HG02938 (cell line): ENCODE measurements around the gene HSPA9.

Source experiments
- ATAC-seq: cut with Tn5 transposase; IDR thresholded peaks from one replicate; pipeline ENCODE4 v1.9.1; 2021; ENCODE audit warnings: mild to moderate bottlenecking, moderate library complexity; ENCODE audit not compliant: unreplicated experiment

Gene HSPA9

DNA sequence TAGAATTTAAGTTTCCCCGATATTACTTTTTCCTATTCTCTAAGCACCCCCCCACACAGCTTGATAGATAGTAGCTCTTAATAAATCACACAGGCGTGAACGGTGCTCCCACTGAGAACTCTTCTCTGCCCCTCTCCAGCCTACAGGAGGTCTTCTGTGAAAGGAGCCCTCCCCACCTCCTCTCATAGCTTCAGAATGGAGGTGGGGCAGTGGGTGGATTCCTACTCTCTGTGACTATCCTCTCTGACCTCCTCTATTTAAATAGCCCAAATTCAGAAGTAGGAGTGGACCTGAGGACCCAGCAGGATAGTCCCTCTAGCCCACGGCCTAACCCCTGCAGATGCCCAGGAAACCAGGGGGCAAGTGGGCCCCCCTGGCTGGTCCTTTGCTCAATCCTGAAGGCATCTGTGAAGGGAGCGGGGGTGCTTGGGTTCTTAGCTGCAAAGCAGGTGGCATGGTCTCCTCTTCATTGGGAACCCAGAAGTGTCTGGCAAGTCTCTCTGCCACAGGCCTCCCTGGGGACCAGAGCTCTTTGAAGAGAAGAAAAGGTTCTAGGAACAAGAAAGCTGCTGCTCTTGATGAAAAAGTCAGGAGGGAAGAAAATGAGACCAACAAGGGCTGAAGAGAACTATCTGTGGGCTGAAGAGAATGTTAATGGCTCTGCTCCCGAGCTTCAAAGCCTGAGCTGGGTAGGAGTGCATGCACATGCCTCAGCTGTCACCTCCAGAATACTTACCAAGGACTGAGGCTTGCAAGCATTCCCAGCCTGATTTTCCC lies 21.1 kb upstream of the HSPA9 start:
- ATAC-seq: no peak

DNA sequence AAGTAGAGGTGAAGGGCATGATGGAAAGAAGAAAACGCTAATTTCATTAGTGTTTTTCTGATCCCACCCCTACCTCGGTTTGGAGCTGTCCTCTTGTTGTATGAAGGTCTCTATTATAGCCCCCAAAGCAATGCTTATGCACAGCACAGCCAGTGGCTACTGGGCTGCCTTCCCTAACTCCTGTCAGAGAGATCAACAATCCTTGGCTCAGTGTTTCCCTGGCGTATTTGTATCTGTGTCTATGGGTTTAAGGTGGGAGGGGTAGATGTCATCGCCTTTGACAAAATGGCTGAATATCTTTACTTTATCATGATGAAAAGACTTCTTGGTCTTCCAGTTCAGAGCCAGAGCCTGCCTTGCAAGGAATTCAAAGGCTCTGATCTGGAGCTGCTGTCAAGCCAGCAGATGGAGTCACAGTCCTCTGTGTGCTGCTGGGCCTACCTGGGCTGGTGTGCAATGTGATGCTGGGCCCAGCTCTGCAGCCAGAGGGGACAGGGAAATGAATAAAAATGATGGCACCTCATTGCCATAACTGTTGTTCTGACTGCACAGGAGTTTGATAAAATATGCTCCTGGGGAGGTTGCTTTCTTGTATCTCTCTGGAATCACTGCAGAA lies 20.1 kb upstream of the HSPA9 start:
- ATAC-seq: no peak

DNA sequence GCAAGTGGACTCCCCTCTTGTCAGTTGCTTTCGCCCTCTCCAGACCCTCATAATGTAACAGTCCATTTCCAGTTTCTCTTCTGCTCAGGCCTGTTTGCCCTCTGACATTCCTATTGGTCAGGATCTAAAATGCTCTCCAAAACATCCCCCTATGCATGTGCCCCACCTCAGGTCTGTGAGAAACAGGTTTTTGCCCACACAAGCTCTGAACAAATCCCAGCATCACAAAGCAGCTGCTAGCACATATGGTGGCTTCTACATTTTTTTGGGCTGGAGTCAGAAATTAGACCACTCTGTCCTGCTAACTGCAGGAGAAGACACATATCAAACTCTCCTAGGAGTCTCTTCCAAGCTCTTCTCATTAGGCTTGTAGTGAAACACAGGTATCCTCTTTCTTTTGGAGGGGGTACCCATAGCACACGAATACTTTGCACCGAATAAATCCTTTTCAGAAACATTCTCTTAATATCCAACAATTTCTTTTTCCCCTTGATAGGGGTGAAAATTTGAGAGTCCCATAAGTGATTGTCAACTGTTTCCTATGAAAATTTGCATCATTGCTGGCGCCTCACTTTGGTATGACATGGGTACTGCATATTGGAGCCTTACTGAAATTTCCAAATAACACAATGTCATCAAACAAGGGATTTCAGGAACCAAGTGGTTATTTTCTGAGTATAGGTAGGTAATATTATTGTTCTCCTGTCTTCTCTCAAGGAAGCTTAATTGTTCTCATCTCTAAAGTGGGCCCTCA lies 19.3 kb upstream of the HSPA9 start:
- no peak for ATAC-seq

DNA sequence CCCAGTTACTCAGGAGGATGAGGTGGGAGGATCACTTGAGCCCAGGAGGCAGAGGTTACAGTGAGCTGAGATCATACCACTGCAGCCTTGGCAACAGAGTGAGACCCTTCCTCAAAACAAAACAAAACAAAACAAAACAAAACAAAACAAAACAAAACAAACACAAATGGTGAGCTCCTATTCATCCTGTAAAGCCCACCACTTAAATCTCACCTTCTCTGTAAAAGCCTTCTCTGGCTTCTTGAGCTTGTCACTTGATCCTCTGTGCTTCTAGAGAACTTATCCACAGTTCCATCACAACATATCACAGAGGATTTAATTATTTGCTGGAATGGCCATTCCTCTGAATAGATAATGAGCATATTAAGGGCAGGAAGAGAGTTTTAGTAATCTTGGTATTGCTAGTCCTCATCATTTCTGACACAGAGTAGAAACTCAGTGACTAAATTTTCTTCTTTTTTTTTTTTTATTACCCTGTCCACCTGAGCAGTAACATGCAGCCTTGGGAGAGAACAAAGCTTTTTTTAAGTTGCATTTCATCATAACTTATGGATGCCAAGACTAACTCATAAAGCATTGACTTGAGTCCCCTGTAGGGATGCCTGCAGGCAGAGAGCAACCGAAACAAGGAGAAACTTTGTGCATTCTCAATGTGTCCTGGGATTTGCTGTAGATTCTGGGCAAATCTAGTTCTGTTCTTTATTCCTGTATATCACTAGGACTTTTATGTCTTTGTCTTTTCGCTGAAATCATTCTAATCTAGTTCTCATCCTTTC lies 13.0 kb upstream of the HSPA9 start:
- no peak for ATAC-seq

DNA sequence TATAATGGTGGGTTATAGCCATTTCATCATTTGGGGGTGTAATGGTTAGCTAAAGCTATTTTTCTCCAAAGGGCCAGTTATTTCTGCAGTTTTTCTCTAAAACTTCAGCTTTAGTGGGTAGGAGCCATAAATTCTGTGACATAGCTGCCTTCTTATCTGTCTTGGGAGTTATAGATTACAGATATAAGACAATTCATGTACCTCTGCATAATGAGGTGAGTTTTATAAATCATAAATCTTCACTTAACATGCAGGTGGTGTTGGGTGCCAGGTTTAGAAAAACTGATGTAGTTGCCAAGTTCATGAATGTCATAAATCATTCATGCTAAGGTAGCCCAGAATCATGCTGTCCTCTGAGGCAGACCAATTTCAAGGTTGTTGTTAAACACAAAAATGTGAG lies 10.0 kb upstream of the HSPA9 start:
- no peak for ATAC-seq

DNA sequence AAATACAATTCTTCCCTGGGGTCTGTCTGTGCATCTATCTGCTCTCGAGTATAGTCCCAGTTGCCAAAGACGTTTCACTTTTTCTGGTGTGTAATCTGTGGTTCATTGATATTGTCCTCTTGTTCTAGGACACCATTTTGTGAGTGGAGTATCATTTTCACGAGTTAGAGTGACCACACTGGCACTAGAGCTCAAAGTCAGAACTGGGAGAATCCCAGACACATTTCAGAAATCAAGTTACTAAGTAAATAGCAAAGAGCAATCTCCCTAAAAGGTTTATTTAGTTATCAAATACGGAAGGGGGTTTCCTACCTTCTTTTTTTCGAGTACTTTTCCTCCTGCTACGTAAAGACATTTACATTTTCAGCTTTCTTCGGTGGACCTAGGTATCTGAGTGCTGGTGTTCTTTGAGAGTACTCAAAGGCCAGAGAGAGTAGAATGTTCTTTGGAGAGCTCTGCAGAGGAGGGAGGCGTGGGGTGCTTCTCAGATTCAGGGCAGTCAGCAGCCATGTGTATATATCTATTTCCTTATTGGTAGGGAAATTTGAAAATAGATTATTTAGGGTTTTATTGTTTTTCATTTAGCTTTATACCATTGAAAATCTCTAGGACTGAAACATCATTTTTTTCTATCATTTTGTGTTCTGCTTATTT lies 8.9 kb upstream of the HSPA9 start:
- no peak for ATAC-seq

DNA sequence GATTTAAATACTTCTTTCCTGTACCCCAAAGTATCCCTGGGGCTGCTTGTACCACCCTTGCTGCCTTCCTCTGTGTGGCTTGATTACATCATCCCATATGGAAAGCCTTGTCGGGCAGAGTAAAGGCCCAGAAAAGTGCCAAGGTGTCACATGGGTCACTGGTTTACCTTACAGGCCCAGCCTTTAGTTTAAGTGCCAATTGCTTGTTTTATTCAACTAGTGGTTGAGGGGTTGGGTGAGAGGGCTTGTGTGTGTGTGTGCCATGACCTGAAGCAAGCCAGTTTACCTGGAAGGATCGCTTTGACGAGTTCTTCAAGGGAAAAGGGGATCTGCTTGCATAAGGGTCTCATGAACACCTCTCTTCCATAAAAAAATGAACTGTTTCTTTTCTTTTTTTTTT lies 7.8 kb upstream of the HSPA9 start:
- no peak for ATAC-seq

DNA sequence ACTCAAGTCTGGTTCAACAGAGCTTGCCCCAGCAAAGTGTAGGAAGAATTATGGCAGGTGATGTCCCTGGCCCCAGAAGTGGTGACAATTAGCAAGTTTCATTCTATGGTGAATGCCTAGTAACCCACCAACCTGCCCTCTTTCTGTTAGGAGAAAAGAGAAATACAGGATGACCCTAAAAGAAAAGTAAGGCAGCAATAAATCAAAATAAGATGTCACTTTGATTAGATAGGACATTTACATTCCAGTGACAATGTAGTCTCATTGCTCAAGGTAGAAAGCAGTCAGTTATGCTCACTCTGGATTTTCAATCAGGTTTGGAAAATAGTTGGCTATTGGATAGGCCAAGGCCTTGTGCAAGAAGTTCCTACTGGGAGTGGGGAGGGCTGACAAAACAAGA lies 5.6 kb upstream of the HSPA9 start:
- ATAC-seq: no peak

DNA sequence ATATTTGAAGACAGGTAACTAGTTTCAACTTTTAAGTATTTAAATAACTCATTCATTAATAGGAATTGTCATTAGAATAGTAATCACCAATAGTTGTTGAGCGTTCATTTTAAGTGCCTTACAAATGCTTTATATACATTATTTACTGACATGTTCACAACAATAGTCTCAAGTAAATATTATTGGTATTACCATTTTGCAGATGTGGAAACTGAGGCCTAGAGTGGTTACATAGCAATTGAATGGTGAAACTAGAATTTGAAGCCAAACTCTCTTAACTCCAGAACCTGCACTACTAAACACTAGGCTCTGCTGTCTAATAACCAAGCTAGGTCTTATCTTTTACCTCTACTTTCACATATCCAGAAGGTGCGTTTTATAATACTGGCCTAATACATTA lies 4.8 kb upstream of the HSPA9 start:
- no peak for ATAC-seq

DNA sequence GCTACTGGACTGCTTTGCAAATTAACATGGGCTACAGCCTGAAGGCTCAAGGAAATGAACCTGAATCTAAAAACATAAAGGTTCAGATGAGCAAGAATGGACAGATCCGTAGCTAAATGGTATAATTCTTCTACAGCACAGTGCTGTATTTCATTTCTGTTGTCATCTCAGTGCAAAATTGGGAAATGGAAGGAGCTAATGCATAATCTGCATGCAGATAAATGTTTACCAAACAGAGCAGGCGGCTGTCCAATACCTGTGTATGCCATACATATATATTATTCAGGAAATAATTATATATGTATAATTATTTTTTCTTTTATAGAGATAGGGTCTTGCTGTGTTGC lies 4.3 kb upstream of the HSPA9 start:
- ATAC-seq: no peak

DNA sequence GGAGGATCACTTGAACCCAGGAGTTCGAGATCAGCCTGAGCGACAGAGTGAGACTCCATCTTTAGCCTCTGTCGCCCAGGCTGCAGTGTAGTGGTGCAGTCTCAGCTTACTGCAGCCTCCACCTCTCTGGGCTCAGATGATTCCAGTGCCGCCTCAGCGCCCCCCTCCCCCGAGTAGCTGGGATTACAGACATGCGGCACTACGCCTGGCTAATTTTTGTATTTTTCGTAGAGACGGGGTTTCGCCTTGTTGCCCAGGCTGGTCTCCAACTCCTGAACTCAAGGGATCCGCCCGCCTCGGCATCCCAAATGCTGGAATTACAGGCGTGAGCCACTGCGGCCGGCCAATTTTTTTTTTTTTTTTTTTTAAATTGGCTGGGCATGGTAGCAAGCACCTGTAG lies 2.3 kb upstream of the HSPA9 start:
- ATAC-seq: no peak

DNA sequence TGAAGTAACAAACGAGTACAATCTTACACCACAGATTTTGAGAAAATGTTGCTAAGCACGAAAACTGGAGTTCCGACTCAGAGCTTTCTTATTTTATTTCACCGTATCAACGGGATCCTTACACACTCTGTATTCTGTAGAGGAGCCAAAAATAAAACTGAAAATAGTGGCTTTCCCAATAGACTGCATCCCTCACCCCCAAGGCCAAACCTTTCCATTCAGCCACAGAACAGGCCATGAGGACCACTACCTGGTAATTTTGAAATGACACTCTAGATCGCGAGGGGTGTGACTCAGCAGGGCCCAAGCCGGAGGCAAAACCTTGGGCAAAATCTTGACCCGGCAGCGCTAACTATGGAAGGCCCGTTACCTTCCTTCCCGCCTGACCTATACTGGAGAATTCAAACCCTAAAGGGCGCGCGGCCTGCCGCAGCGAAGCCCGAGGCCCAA lies 432 bp downstream of the HSPA9 start:
- no peak for ATAC-seq

DNA sequence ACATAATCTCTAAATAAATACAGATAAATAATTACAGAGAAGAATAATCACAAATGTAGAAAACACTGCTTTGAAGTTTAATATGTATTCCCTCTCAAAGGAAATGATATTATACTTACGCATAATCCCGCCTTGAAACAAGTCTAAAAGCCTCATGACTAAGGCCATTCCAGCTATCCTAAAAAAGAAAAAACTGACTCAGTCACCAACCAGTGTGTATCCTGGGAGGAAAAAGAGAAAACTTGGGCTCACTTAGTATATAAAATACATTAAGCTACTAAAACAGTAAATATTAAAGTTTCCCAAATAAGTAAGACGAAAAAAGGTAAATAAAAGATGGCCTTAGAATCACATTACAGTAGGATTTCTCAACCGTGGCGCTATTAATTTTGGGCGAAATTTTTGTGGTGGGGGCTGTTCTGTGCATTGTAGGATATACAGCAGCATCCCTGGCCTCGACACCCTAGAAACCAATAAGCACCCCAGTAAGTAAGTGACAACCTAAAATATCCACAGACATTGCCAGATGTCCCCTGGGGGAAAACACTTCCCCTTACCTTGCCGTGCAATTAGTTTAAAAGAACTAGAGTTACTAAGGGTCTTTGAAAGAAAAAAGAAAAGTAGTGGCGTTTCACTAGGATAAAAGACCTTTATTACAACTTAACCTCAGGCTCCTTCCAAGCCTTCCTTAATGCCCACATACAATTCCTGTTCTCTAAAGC lies 1.1 kb downstream of the HSPA9 start:
- no peak for ATAC-seq

DNA sequence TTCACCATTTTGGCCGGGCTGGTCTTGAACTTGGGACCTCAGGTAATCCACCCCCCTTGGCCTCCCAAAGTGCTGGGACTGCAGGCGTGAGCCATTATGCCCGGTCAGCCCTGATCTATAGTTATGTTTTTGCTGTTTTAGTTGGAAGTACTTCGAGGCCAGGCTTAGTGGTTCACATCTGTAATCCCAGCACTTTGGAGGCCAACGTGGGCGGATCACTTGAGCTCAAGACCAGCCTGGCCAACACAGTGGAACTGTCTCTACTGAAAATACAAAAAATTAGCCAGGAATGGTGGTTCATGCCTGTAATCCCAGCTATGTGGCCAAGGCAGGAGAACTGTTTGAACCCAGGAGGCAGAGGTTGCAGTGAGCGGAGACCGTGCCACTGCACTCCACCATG lies 2.0 kb downstream of the HSPA9 start:
- no peak for ATAC-seq

DNA sequence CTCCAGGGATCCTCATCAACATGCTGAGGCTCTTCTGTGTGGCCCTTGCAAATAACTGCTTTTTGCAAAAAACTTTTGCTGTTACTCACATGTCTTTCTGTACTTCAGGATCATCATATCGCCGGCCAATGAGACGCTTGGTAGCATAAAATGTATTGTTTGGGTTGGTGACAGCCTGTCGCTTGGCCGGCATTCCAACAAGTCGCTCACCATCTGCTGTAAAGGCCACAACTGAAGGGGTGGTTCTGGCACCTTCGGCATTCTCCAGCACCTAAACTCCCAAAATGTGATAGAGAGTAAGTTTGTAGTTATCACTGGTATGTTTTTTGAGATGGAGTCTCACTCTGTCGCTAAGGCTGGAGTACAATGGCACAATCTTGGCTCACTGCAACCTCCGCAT lies 4.3 kb downstream of the HSPA9 start:
- no peak for ATAC-seq

DNA sequence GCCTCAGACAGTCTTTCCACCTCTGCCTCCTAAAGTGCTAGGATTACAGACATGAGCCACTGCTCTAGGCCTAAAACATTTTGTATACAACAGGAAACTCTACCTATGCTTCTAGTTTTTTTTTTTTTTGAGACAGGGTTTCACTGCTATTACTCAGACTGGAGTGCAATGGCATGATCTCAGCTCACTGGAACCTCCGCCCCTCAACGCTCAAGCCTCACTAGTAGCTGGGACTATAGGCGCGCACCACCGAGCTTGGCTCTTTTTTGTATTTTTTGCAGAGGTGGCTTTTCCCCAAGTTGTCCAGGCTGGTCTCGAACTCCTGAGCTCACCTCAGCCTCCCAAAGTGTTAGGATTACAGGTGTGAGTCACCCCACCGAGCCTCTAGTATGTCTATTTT lies 5.4 kb downstream of the HSPA9 start:
- ATAC-seq: no peak

DNA sequence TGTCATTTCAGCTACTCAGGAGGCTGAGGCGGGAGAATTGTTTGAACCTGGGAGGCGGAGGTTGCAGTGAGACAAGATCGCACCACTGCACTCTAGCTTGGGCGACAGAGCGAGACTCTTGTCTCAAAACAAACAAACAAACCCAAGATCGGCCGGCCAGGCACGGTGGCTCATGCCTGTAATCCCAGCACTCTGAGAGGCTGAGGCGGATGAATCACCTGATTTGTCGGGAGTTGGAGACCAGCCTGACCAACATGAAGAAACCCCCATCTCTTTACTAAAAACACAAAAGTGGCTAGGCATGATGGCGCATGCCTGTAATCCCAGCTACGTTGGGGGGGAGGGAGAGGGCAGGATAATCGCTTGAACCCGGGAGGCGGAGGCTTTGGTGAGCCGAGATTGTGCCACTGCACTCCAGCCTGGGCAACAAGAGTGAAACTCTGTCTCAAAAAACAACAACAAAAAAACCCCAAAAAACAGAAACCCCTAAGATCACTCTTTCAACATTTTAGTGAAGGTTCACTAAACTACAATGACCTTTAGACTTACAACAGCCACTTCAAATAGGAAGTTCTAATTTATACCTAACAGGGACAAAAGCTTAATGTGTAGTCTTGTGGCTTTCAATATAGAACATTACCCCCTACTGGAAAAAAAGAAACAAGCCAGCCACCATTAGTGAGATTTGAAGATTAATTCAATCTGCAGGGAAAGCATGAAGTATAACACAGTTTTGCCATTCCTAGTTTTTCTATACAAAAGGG lies 7.0 kb downstream of the HSPA9 start:
- no peak for ATAC-seq

DNA sequence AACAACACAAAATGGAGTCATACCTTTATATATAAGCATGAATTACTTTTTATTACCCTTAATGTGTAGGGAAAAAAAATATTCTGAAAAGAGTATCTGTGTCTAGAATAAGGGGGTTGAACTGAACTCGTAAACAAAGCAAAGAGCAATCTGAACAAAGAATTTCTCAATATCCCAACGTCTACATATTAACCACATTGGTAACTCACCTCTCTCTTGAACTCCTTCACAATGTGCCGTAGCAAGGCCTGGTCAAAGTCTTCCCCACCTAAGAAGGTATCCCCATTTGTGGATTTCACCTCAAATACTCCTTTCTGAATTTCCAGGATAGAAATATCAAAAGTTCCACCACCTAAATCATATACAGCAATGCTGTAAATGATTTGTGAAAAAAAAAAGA lies 8.4 kb downstream of the HSPA9 start:
- ATAC-seq: no peak

DNA sequence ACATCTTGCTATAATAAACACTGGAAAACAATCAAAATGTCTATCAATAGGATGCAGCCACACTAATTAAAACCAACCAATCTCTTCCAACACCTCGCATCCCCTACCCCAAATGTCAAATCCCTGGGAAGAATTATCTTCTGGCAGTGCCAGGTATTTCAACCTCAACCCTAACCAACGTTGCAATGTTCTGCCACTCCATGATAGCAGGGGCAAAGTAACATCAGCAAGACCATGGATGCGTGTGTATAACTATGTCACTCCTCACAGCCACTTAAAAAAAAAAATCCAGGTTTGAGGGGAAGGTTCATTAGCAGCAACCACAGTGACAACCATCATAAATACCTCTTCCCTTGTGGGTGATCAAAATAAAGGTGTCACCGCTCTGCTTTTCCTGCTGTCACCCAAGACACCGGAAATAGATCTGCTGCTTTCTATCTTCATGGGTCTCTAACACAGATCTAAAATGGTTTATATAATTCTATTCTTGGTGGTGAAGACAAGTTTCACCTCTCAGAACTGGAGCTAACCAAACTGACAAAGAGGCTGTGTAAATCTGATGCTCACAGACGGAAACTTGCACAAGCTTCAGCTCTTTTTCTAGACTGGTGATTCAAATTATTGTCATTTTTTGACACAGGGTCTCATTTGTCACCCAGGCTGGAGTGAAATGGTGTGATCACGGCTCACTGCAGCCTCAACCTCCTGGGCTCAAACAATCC lies 9.9 kb downstream of the HSPA9 start:
- ATAC-seq: no peak
